ENCODE measurements around the gene AATK. TPM values are rescaled to one million over a fixed set of nuclear protein-coding genes. Genes with fewer than 3 reads are reported as not detected.

The AATK gene
- total and polyA plus RNA-seq, 2 donors (not counting 3 experiments of a cell fraction or from before 2014, with no cell fraction given): 0.69 to 1.00 TPM

GRCh38 chr17:81173052-81173761, 7.2 kb upstream of the AATK start:
- no TSS peak for BruUV-seq (replicated peaks)
- ChIA-PET CTCF (no interaction called here), POLR2A (no interaction called here)
- TF ChIP-seq POLR2A (IDR thresholded peaks at IDR 0.05; ENCODE audit: low read depth, low read length) (no peak), FOS (IDR thresholded peaks at IDR 0.05; ENCODE audit: borderline replicate concordance, insufficient read depth, low read length) (no peak), JUN (IDR thresholded peaks at IDR 0.05; ENCODE audit: borderline replicate concordance, insufficient read depth, insufficient read length, low read depth) (no peak), POLR2AphosphoS5 (IDR thresholded peaks at IDR 0.05; ENCODE audit: insufficient read depth, low read depth, low read length) (no peak)
- TF ChIP-seq, protein P1, sequence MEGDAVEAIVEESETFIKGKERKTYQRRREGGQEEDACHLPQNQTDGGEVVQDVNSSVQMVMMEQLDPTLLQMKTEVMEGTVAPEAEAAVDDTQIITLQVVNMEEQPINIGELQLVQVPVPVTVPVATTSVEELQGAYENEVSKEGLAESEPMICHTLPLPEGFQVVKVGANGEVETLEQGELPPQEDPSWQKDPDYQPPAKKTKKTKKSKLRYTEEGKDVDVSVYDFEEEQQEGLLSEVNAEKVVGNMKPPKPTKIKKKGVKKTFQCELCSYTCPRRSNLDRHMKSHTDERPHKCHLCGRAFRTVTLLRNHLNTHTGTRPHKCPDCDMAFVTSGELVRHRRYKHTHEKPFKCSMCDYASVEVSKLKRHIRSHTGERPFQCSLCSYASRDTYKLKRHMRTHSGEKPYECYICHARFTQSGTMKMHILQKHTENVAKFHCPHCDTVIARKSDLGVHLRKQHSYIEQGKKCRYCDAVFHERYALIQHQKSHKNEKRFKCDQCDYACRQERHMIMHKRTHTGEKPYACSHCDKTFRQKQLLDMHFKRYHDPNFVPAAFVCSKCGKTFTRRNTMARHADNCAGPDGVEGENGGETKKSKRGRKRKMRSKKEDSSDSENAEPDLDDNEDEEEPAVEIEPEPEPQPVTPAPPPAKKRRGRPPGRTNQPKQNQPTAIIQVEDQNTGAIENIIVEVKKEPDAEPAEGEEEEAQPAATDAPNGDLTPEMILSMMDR (IDR thresholded peaks at IDR 0.05; ENCODE audit: extremely low read depth in 1 of 2, insufficient read depth in 1 of 2, low read depth in 1 of 2, low read length in 2 of 2): no peak
- intact Hi-C loops (cut with micrococcal nuclease) (no loop called here), dilution Hi-C loops (cut with MboI; ENCODE audit: extremely low pct_ligation_motif_present, low sequenced_read_pairs) (no loop called here)
- DNase-seq (ENCODE audit: low read depth, low spot score) (no peak), FAIRE-seq (no peak)
- no peaks in the 10 kb centered on the region for H3K79me2 ChIP-seq (ENCODE audit: control insufficient read depth, insufficient read depth, low read length)
- no peak overlapping the region for H3K27ac ChIP-seq (ENCODE audit: insufficient read depth, low read depth, low read length)
- no peak overlapping the region for H3K9ac ChIP-seq (replicated peaks; ENCODE audit: extremely low read depth, insufficient read depth, low read length)
- no peaks in the 10 kb centered on the region for H4K20me1 ChIP-seq (replicated peaks; ENCODE audit: control insufficient read depth, extremely low read depth, insufficient read depth, low read length)
- no peaks in the 10 kb centered on the region for H3K9me3 ChIP-seq (replicated peaks; ENCODE audit: control insufficient read depth, insufficient read depth, low read length)
- no peak overlapping the region for H3K4me2 ChIP-seq (ENCODE audit: insufficient read depth, low read length)
- no peaks in the 10 kb centered on the region for H3K27me3 ChIP-seq (ENCODE audit: control insufficient read depth in 2 of 2, insufficient read depth in 2 of 2, low read length in 2 of 2)
- H2AFZ ChIP-seq (ENCODE audit: low read depth, low read length): no peak overlapping the region
- no peaks in the 10 kb centered on the region for H3K4me1 ChIP-seq (ENCODE audit: control insufficient read depth, extremely low read depth, insufficient read depth, low read length)
- H3K4me3 ChIP-seq (replicated peaks in 1 of 3; ENCODE audit: insufficient read depth in 1 of 3, low read depth in 1 of 3, low read length in 3 of 3): no peak overlapping the region
- H3K9me1 ChIP-seq (replicated peaks; ENCODE audit: control insufficient read depth, extremely low read depth, insufficient read depth, low read length): no peaks in the 10 kb centered on the region
- H3K36me3 ChIP-seq (ENCODE audit: control insufficient read depth in 2 of 2, extremely low read depth in 1 of 2, insufficient read depth in 2 of 2, low read length in 2 of 2): no peaks in the 10 kb centered on the region

- no peaks in the 10 kb centered on the region for H3K36me3 ChIP-seq (ENCODE audit: control insufficient read depth in 2 of 2, extremely low read depth in 1 of 2, insufficient read depth in 2 of 2, low read length in 2 of 2)
- H2AFZ ChIP-seq (ENCODE audit: low read depth, low read length): no peak overlapping the region
- H3K4me2 ChIP-seq (ENCODE audit: insufficient read depth, low read length): no peak overlapping the region
- no peaks in the 10 kb centered on the region for H3K9me1 ChIP-seq (replicated peaks; ENCODE audit: control insufficient read depth, extremely low read depth, insufficient read depth, low read length)
- H3K4me3 ChIP-seq (replicated peaks in 1 of 3; ENCODE audit: insufficient read depth in 1 of 3, low read depth in 1 of 3, low read length in 3 of 3): no peak overlapping the region
- no peaks in the 10 kb centered on the region for H3K4me1 ChIP-seq (ENCODE audit: control insufficient read depth, extremely low read depth, insufficient read depth, low read length)
- dilution Hi-C loops (cut with MboI; ENCODE audit: extremely low pct_ligation_motif_present, low sequenced_read_pairs) (no loop called here), intact Hi-C loops (cut with micrococcal nuclease) (no loop called here)
- BruUV-seq (replicated peaks): no TSS peak
- H3K9me3 ChIP-seq (replicated peaks; ENCODE audit: control insufficient read depth, insufficient read depth, low read length): no peaks in the 10 kb centered on the region
- H3K79me2 ChIP-seq (ENCODE audit: control insufficient read depth, insufficient read depth, low read length): no peaks in the 10 kb centered on the region
- H3K27ac ChIP-seq (ENCODE audit: insufficient read depth, low read depth, low read length): no peak overlapping the region
- ChIA-PET POLR2A (no interaction called here), CTCF (interaction anchor here (1.5 kb wide), 1 partner anchor 18 kb away, joined by 3 read pairs; no protein-coding TSS in a partner anchor)
- DNase-seq (ENCODE audit: low read depth, low spot score) (no peak), FAIRE-seq (no peak)
- no peak overlapping the region for H3K9ac ChIP-seq (replicated peaks; ENCODE audit: extremely low read depth, insufficient read depth, low read length)
- H4K20me1 ChIP-seq (replicated peaks; ENCODE audit: control insufficient read depth, extremely low read depth, insufficient read depth, low read length): no peaks in the 10 kb centered on the region
- peaks cover 0 to 1% of the 10 kb centered on the region in 2 experiments for H3K27me3 ChIP-seq (ENCODE audit: control insufficient read depth in 2 of 2, insufficient read depth in 2 of 2, low read length in 2 of 2)
- TF ChIP-seq MAX (IDR thresholded peaks at IDR 0.05; ENCODE audit: insufficient read depth, insufficient read length) (no peak), POLR2A (IDR thresholded peaks at IDR 0.05; ENCODE audit: low read depth, low read length) (no peak)
- TF ChIP-seq, protein P1 (IDR thresholded peaks at IDR 0.05; ENCODE audit: extremely low read depth in 1 of 2, insufficient read depth in 1 of 2, low read depth in 1 of 2, low read length in 2 of 2): no peak
These were observed 5.9 kb upstream of the AATK start for GRCh38 chr17:81171941-81172340.

All from endothelial cell of umbilical vein (primary cell).